GM11168 (cell line): ENCODE results near the gene KRTAP4-16.
"Not testable (repeated sequence)": the region's sequence is repeated elsewhere in the genome, so short reads cannot be mapped to it uniquely, and the experiment has no call there.

Experiments
- in situ Hi-C: fragments of 300-500 bp; cut with MboI; formaldehyde crosslinking; loops from one replicate; pipeline ENCODE4 v1.12.0; 2022; ENCODE audit warnings: low sequenced_read_pairs; ENCODE audit not compliant: unreplicated experiment

KRTAP4-16 gene

GRCh38 chr17:41119696-41120690, 18.0 kb upstream of the KRTAP4-16 start:
- in situ Hi-C loops: not testable (repeated sequence)

GRCh38 chr17:41118721-41119120, 16.7 kb upstream of the KRTAP4-16 start:
- in situ Hi-C loops: no loop called here

GRCh38 chr17:41117846-41118386, 15.9 kb upstream of the KRTAP4-16 start, which contains the start of gene KRTAP4-11:
Gene KRTAP4-11 (minus strand): TSS chr17:41118373. CDS start chr17:41118315, 58 bp downstream.
- in situ Hi-C loops: not testable (repeated sequence)

GRCh38 chr17:41116297-41116696, 14.3 kb upstream of the KRTAP4-16 start:
- in situ Hi-C loops: no loop called here

- in situ Hi-C loops: no loop called here
These were observed 9.3 kb upstream of the KRTAP4-16 start for GRCh38 chr17:41111151-41111885.

GRCh38 chr17:41108728-41109386, 6.8 kb upstream of the KRTAP4-16 start:
- in situ Hi-C loops: not testable (repeated sequence)

- in situ Hi-C loops: no loop called here
These were observed 6.0 kb upstream of the KRTAP4-16 start for GRCh38 chr17:41107941-41108450.

GRCh38 chr17:41105347-41105746, 3.3 kb upstream of the KRTAP4-16 start, which contains the start of gene KRTAP4-9:
Gene KRTAP4-9 (plus strand): TSS chr17:41105389. CDS start chr17:41105389, 0 bp downstream.
- in situ Hi-C loops: not testable (repeated sequence)

- in situ Hi-C loops: not testable (repeated sequence)
These were observed 2.5 kb upstream of the KRTAP4-16 start for GRCh38 chr17:41104386-41105038.

GRCh38 chr17:41103896-41104295, 1.9 kb upstream of the KRTAP4-16 start:
- in situ Hi-C loops: no loop called here

- in situ Hi-C loops: not testable (repeated sequence)
These were observed 2.1 kb downstream of the KRTAP4-16 start for GRCh38 chr17:41099682-41100480.

GRCh38 chr17:41098481-41098880, 3.5 kb downstream of the KRTAP4-16 start:
- in situ Hi-C loops: no loop called here

GRCh38 chr17:41098042-41098441, 4.0 kb downstream of the KRTAP4-16 start, which contains the start of gene KRTAP4-8:
Gene KRTAP4-8 (minus strand): TSS chr17:41098142. CDS start chr17:41098084, 58 bp downstream.
- in situ Hi-C loops: no loop called here

- in situ Hi-C loops: no loop called here
These were observed 6.0 kb downstream of the KRTAP4-16 start for GRCh38 chr17:41096055-41096454.

- in situ Hi-C loops: not testable (repeated sequence)
These were observed 13.2 kb downstream of the KRTAP4-16 start for GRCh38 chr17:41088760-41089352.

GRCh38 chr17:41084100-41084856, 17.7 kb downstream of the KRTAP4-16 start, which contains the start of gene KRTAP4-7:
Gene KRTAP4-7 (plus strand): TSS chr17:41084150. CDS start chr17:41084207, 57 bp downstream.
- in situ Hi-C loops: not testable (repeated sequence)

GRCh38 chr17:41083427-41083826, 18.6 kb downstream of the KRTAP4-16 start:
- in situ Hi-C loops: not testable (repeated sequence)
